Endodermal cell (in vitro differentiated cells): ENCODE measurements around the gene ABCG4. TPM values are rescaled to one million over a fixed set of nuclear protein-coding genes. Genes with fewer than 3 reads are reported as not detected.

Source experiments
- DNase-seq: peaks from one replicate; pipeline ENCODE4 v3.0.0-alpha.2; 2017
- H3K27ac ChIP-seq: 2 replicates; pipeline ENCODE4 v1.5.1; 2013; ENCODE audit warnings: mild to moderate bottlenecking, low read depth, low read length, moderate library complexity
- H3K27me3 ChIP-seq: 2 replicates; pipeline ENCODE4 v1.6.1; 2013; ENCODE audit warnings: mild to moderate bottlenecking, low read length, moderate library complexity; ENCODE audit not compliant: insufficient read depth, control insufficient read depth, poor library complexity, severe bottlenecking
- H3K36me3 ChIP-seq: 2 replicates; pipeline ENCODE4 v1.7.0; 2013; ENCODE audit warnings: mild to moderate bottlenecking, low read length, moderate library complexity; ENCODE audit not compliant: control insufficient read depth, insufficient read depth
- H3K4me1 ChIP-seq: one replicate; pipeline ENCODE4 v1.7.0; 2013; ENCODE audit warnings: low read length; ENCODE audit not compliant: control insufficient read depth, insufficient read depth
- H3K4me3 ChIP-seq: 2 replicates; pipeline ENCODE4 v1.5.1; 2013; ENCODE audit warnings: mild to moderate bottlenecking, low read length, moderate library complexity
- H3K9ac ChIP-seq: 2 replicates; pipeline ENCODE4 v1.6.1; 2013; ENCODE audit warnings: mild to moderate bottlenecking, low read length, moderate library complexity; ENCODE audit not compliant: poor library complexity, severe bottlenecking; ENCODE audit errors: extremely low read depth
- H3K9me3 ChIP-seq: 2 replicates; pipeline ENCODE4 v1.6.1; 2013; ENCODE audit warnings: mild to moderate bottlenecking, low read length, moderate library complexity; ENCODE audit not compliant: control insufficient read depth
- H3K27ac Mint-ChIP-seq: 2 replicates; pipeline ENCODE4 v1.8.0; 2020; ENCODE audit warnings: mixed read lengths
- H3K27me3 Mint-ChIP-seq: 2 replicates; pipeline ENCODE4 v1.8.0; 2021; ENCODE audit warnings: mild to moderate bottlenecking, mixed read lengths; ENCODE audit not compliant: insufficient read depth
- H3K36me3 Mint-ChIP-seq: 2 replicates; pipeline ENCODE4 v1.8.0; 2020; ENCODE audit warnings: low read depth, mixed read lengths
- H3K4me1 Mint-ChIP-seq: 2 replicates; pipeline ENCODE4 v1.8.0; 2020; ENCODE audit warnings: mixed read lengths
- H3K4me3 Mint-ChIP-seq: 2 replicates; pipeline ENCODE4 v1.8.0; 2020; ENCODE audit warnings: mild to moderate bottlenecking, moderate library complexity, mixed read lengths
- H3K9me3 Mint-ChIP-seq: 2 replicates; pipeline ENCODE4 v1.8.0; 2020; ENCODE audit warnings: mild to moderate bottlenecking, mixed read lengths
- CTCF ChIP-seq: fragments of 200-600 bp; sonication (generic); conservative IDR thresholded peaks from 2 replicates; pipeline ENCODE4 v1.5.0; 2021; ENCODE audit warnings: antibody characterized with exemption, mild to moderate bottlenecking
- WGBS, 2 experiments: methylation state at CpG; one replicate each; pipeline versions ENCODE4 v1.1.5 to v1.1.7; 2013; ENCODE audit warnings: missing lambda C conversion rate in 2 of 2, mixed read lengths in 1 of 2; ENCODE audit not compliant: insufficient coverage in 1 of 2, insufficient read length in 1 of 2; 5-methylcytosine and 5-hydroxymethylcytosine counted together
- total RNA-seq, 2 donors: library from RNA; stranded (reverse); fragmentation: NEBNext Ultra II Directional in 1 of 2; extraction: Animal tissue kit (Norgen Biotek cat#: 25700) in 1 of 2; gene quantifications; 2 replicates in 1 of 2; 3 replicates in 1 of 2; pipeline ENCODE4 v1.2.1, GENCODE V29; 2021

The ABCG4 gene
- total RNA-seq, 2 donors from 2014 or later = 1.5 to 1.8 TPM

DNA sequence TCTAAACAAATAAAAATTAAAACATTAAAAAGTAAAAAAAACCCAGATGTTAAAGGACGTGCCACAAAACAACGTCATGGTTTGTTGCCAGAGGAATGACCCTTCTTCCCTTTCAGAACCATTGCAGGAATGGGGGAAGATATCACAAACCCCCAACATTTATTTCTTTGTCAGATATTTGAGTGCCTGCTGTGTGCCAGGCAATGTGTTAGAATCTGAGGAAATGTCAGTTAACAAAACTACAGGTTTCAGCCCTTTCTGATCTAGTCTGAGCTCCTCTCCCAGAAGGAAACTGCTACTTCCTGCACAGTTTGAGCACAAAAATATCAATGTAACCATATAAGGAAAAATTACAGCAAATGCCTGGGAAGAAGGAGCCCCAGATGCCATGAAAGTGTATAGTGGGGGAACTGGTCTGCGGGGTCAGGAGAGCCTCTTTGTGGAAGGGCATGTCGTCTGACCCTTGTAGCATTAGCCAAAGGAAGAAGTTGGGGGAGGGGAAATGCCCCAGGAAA, 29.4 kb downstream of the ABCG4 start:
- WGBS, 2 experiments = 74 to 89% methylated on average over 2 to 4 of the region's 4 CpGs

DNA sequence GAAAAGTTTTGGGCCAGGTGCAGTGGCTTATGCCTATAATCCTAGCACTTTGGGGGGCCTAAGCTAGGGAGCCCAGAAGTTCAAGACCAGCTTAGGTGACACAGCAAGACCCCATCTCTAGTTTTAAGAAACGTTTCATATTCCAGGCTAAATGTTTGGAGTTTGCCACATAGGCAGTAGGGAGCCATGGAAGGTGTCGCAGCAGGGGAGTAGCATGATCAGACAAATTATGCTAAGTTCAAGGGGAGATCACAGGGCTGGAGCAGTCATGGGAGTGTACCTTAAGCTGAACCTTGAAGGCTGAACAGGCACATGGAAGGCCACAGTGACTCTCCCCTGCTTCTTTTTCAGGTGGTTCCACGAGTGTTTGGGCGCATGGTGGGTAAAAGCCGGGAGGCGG, 30.5 kb downstream of the ABCG4 start:
- Mint-ChIP-seq H3K4me1 (no peaks in the 10 kb centered on the region), H3K4me3 (no peak overlapping the region), H3K27ac (no peak overlapping the region), H3K36me3 (peaks cover 25% of the 10 kb centered on the region), H3K9me3 (no peaks in the 10 kb centered on the region), H3K27me3 (no peaks in the 10 kb centered on the region)
- H3K27me3 ChIP-seq = no peaks in the 10 kb centered on the region
- H3K9ac ChIP-seq = no peak overlapping the region
- H3K4me3 ChIP-seq = no peak overlapping the region
- DNase-seq = no peak
- H3K4me1 ChIP-seq = no peaks in the 10 kb centered on the region
- no peaks in the 10 kb centered on the region for H3K36me3 ChIP-seq
- WGBS, 2 experiments = 94 to 95% methylated on average over 6 of the region's 6 CpGs
- no peak for TF ChIP-seq CTCF
- H3K9me3 ChIP-seq = no peaks in the 10 kb centered on the region
- H3K27ac ChIP-seq = no peak overlapping the region

More for the DNA sequence above, 29.4 kb downstream of the ABCG4 start:
- no peak overlapping the region for H3K27ac Mint-ChIP-seq
- H3K4me3 Mint-ChIP-seq = no peak overlapping the region
- H3K4me1 ChIP-seq = no peaks in the 10 kb centered on the region
- H3K27me3 ChIP-seq = no peaks in the 10 kb centered on the region
- H3K9ac ChIP-seq = no peak overlapping the region
- H3K9me3 Mint-ChIP-seq = no peaks in the 10 kb centered on the region
- no peak overlapping the region for H3K4me3 ChIP-seq
- H3K4me1 Mint-ChIP-seq = no peaks in the 10 kb centered on the region
- H3K27me3 Mint-ChIP-seq = no peaks in the 10 kb centered on the region
- peaks cover 23% of the 10 kb centered on the region for H3K36me3 Mint-ChIP-seq
- DNase-seq = no peak
- no peaks in the 10 kb centered on the region for H3K9me3 ChIP-seq
- H3K36me3 ChIP-seq = no peaks in the 10 kb centered on the region
- TF ChIP-seq CTCF = no peak
- H3K27ac ChIP-seq = no peak overlapping the region

DNA sequence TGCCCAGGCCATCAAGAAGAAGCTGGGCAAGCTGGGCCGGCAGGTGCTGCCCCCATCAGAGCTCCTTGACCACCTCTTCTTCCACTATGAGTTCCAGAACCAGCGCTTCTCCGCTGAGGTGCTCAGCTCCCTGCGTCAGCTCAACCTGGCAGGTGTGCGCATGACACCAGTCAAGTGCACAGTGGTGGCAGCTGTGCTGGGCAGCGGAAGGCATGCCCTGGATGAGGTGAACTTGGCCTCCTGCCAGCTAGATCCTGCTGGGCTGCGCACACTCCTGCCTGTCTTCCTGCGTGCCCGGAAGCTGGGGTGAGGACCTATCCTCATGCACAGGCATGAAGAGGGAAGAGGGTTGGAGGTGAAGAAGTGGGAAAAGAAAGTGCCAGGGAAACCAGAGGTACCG, 31.1 kb downstream of the ABCG4 start:
- TF ChIP-seq CTCF = no peak
- Histone ChIP-seq H3K9me3 (no peaks in the 10 kb centered on the region), H3K27ac (no peak overlapping the region), H3K36me3 (no peaks in the 10 kb centered on the region), H3K4me3 (no peak overlapping the region), H3K27me3 (no peaks in the 10 kb centered on the region), H3K9ac (no peak overlapping the region), H3K4me1 (no peaks in the 10 kb centered on the region)
- Mint-ChIP-seq H3K9me3 (no peaks in the 10 kb centered on the region), H3K4me1 (no peaks in the 10 kb centered on the region), H3K27ac (no peak overlapping the region), H3K27me3 (no peaks in the 10 kb centered on the region), H3K4me3 (no peak overlapping the region), H3K36me3 (peaks cover 25% of the 10 kb centered on the region)
- no peak for DNase-seq
- 92 to 96% methylated on average over 6 to 10 of the region's 10 CpGs for WGBS, 2 experiments
